Peyer's patch (tissue), 4 donors: ENCODE measurements around the gene TEAD1.

Source experiments
- POLR2A ChIP-seq, 2 donors: fragments of 450-650 bp; IDR thresholded peaks; one replicate each; pipeline ENCODE4 v1.5.1; 2017; ENCODE audit warnings: antibody characterized with exemption in 2 of 2, mild to moderate bottlenecking in 2 of 2, moderate library complexity in 2 of 2
- TF ChIP-seq, protein P1 (sequence below), 6 experiments: fragments of 450-650 bp in 4 of 6; fragments of 200-600 bp in 2 of 6; sonication (generic) in 1 of 6; IDR thresholded peaks; one replicate each; pipeline ENCODE4 v1.5.1; 2017 to 2019; ENCODE audit warnings: antibody characterized with exemption in 6 of 6, mild to moderate bottlenecking in 3 of 6, moderate library complexity in 1 of 6

DNA sequence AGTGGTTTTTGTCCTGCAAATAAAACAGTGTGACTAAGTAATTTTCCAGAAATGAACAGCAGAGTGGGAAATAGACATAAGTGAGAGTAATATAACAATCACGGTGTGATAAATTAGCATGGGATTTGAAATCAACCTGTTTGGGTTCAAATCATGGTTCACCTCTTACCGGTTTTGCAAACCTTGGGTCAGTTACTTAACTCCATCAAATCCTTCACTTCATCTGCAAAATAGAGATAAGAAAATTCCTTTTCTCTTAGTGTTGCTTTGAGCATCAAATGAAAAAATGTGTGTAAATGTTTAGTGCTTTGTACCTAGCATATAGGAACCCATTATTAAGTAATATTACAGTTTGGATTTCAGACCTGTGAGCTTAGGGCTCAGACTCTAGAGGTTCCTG lies 152.2 kb downstream of the TEAD1 start:
- TF ChIP-seq, protein P1, sequence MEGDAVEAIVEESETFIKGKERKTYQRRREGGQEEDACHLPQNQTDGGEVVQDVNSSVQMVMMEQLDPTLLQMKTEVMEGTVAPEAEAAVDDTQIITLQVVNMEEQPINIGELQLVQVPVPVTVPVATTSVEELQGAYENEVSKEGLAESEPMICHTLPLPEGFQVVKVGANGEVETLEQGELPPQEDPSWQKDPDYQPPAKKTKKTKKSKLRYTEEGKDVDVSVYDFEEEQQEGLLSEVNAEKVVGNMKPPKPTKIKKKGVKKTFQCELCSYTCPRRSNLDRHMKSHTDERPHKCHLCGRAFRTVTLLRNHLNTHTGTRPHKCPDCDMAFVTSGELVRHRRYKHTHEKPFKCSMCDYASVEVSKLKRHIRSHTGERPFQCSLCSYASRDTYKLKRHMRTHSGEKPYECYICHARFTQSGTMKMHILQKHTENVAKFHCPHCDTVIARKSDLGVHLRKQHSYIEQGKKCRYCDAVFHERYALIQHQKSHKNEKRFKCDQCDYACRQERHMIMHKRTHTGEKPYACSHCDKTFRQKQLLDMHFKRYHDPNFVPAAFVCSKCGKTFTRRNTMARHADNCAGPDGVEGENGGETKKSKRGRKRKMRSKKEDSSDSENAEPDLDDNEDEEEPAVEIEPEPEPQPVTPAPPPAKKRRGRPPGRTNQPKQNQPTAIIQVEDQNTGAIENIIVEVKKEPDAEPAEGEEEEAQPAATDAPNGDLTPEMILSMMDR (IDR thresholded peaks at IDR 0.05), result no peak
- TF ChIP-seq POLR2A (IDR thresholded peaks at IDR 0.05), result no peak
